Right lung (tissue), 5 donors: ENCODE measurements around the gene COL4A1. TPM values are rescaled to one million over a fixed set of nuclear protein-coding genes. Genes with fewer than 3 reads are reported as not detected.

Experiments
- polyA plus RNA-seq, 5 donors: library from polyadenylated mRNA; unstranded; fragments of 120-200 nt; gene quantifications; one replicate each; pipeline versions ENCODE4 v1.2.1 to v1.2.3, GENCODE V29; 2013; ENCODE audit warnings: inconsistent platforms in 1 of 5, low replicate concordance in 1 of 5; ENCODE audit not compliant: insufficient read length in 5 of 5, insufficient read depth in 1 of 5

The COL4A1 gene
- polyA plus RNA-seq, 5 donors, result 448 to 601 (median 476) TPM

Other genes starting within 250 kb of the COL4A1 start
- gene COL4A2, start 127 bp upstream of the COL4A1 start, polyA plus RNA-seq, result 100 to 1,000 TPM; 251 to 483 (median 304) TPM